GM19238 (cell line): ENCODE data around the gene WDCP.
"Not testable (repeated sequence)": the region's sequence is repeated elsewhere in the genome, so short reads cannot be mapped to it uniquely, and the experiment has no call there.

Experiments used
- DNase-seq: peaks from one replicate; pipeline ENCODE4 v3.0.0; 2011; ENCODE audit warnings: low spot score; ENCODE audit not compliant: insufficient read length

WDCP gene

DNA sequence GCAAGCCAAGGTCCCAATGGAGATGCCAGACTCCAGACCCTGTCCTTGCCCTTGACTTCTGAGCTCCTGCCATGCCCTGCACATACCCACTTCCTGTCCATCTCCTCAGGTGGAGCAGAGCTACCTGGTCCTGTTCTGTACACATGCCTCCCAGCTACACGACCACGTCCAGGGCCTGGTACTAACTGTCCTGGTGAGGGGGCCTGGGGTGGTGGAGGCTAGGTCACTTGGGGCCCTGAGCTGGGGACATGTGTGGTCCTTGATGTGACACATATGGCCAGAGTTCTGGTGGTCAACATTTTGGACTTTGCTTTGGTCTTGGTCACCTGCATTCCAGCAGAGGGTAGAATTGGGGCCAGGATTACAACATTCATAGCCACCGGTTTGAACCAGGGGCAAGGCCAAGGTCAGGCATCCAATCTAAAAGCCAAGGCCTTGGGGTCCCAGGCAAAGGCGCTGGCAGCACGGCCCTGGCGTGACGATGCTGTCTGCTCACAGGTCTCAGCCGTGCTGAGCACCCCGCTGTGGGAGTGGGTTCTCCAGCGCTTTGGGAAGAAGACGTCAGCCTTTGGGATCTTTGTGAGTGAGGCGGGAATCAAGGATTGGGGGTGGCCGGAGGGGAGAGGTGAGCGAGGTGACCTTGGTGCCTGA lies 24.7 kb downstream of the WDCP start:
- DNase-seq = no peak

DNA sequence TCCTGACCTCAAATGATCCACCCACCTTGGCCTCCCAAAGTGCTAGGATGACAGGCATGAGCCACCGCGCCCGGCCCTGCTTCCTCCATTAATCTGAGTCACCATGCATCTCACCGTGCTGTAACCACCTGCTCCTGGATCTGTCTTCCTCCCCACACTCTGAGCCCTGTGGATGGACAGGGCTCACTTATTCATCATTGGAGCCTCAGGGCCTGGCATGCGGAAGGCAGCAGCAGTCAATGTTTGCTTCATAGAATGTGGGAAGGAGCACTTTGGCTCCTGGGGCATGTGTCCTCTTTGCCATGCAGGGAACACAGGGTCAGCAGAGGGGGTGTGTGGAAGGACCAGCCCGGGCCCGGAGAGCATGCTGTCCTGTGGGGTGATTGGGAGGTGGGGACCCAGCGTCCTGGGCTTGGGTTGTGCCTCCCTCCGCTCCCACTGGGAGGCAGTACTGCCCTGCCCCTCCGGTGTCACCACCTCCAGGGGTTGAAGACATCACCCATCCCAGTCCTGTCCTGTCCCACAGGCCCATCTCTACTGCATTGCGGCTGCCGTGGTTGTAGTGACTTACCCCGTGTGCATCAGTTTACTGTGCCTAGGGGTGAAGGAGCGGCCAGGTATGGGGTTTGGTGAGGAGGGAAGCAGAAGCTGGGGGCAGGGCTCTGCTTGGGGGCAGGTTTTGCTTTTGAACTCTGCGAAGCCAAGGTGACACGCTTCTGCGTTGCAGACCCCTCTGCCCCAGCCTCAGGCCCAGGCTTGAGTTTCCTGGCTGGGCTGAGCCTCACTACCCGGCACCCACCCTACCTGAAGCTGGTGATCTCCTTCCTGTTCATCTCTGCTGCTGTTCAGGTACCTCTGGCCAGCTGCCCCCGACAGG lies 25.8 kb downstream of the WDCP start:
- no peak for DNase-seq

DNA sequence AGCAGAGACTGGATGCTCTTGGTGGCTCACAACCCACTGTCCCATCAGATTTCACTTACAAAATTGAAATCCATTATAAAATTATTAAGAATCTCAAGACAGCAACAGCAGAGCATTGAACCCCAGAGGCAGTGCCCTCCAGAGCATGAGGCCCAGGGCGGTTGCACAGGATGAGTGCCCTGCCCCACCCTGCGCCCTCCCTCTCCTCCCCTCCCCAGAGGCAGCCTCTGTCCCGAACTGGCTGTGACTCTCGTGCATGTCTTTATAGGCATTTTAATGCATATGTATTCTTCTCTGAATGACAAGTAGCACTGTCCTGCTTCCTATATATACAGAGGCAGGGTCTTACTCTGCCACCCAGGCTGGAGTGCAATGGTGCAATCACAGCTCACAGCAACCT lies 26.9 kb downstream of the WDCP start:
- no peak for DNase-seq

DNA sequence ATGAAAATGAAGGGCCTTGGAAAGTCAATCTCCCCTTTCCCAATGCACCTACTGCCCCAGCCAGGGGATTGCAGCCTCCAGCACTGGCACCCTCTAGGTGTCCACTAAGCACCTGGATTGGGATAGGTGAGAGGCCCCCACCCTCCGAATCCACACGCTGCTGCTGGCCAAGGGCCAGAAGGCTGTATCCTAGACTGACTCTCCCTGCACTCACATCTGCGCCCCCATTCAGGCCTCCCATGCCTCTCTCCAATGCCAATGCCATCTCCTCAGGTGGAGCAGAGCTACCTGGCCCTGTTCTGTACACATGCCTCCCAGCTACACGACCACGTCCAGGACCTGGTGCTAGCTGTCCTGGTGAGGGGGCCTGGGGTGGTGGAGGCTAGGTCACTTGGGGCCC lies 27.5 kb downstream of the WDCP start:
- no peak for DNase-seq

DNA sequence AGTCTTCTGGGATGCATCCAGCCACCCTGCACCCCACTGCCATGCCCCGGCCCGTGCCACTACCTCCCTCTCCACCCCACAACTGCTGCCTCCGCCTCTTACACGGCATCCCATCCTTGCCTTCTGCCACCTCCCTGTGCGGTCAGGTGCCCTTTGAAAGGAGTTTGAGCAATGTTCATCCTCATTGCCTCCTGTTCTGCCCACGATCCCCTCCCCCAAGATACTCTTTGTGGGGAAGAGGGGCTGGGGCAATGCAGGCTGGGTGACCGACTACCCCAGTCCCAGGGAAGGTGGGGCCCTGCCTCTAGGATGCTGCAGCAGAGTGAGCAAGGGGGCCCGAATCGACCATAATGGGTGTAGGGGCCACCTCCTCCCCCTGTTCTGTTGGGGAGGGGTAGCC lies 28.9 kb downstream of the WDCP start:
- no peak for DNase-seq

DNA sequence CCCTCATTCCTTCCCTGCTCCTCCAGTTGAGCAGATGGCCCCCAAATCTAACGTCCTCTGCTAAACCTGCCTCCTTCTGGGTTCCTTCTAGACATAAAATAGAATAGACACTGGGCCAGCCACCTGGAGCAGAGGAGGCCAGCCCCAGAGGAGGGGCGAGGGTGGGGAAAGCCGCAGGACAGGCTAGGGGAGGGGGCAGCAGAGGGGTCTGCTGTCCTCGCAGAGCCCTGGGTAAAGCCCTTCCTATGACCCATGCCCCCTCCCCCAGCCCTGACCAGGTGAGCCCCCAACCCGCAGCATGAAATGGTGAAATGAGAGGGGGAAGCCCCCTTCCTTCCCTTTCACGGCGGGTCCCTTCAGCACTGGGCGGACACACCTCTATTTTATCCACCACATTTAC lies 29.5 kb downstream of the WDCP start:
- no peak for DNase-seq

DNA sequence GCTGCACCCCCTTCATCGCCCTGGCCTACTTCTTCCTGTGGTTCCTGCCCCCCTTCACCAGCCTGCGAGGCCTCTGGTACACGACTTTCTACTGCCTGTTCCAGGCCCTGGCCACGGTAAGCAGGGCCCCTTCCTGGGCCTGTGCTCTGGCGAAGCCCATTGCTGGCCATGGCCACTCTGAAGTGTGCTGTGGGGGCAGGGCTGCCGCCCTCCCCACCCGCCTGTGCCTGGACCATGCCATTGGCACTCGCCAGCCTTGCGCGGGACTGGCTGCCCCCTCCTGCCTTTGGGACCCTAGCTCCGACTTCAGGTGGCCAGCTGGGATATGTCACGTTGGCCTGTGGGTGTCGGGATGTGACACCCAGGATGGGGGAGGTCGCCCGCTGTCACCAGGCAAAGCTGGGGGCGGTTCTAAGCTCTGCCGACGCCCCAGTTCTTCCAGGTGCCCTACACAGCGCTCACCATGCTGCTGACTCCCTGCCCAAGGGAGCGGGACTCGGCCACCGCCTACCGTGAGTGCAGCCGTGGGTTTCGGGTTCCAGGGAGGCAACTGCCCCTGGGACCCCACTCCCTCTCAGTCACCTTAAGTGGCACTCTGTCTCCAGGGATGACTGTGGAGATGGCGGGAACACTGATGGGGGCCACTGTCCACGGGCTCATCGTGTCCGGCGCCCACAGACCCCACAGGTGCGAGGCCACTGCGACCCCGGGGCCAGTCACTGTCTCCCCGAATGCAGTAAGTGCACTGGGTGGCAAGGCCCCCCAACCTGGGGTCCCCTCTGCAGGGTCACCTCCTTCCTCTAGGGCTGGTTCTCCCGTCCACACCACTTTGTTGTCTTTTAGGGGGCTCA lies 30.1 kb downstream of the WDCP start:
- DNase-seq = no peak

DNA sequence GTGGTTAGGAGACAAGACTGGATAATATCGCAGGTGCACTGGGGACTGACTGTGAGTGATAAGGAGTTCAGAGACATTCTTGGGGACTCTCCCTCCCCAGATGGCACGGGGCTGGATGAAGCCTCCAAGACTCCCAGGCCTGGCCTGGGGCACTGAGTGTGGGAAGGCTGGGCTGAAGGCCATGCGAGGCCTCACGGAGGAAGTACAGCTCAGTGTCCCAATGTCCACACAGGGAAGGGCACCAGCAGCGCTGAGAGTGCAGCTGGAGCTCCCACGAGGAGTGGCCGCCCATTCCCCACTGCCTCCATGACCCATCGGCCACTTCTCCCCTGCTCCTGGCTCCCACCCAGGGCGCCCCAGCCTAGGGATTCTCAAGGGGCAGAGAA lies 30.8 kb downstream of the WDCP start:
- no peak for DNase-seq

DNA sequence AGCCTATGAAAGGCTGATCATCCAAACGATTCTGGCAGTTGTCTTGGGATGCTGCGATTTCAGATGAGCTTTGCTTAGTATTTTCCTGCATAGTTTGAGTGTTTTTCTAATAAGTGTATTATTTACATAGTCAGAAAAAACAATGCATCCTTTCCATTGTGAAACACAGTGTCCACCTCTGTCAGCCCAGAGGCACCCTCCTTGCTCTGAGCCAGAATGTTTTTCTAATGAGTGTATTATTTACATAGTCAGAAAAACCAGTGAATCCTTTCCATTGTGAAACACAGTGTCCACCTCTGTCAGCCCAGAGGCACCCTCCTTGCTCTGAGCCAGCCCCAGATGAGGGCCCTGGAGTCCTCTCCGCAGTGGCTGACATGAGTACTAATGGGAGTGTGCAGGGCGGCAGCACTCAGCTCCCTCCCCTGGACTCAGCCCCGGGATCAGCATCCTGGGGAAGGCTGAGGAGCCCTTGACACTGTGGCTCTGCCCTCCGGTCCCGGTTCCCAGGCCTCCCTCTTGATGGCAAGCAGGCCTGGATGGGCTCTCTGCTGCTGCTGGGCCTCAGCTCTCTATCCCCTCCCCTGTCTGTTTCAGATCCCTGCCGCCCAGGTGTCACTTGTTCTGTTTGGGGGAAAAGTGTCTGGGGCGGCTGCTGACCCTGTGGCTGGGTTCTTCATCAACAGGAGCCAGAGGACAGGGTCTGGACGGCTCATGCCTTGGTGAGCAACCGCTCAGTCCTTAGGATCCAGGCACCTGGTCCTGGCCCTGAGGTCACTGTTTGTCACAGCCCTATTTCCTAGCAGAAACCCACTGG lies 31.4 kb downstream of the WDCP start:
- DNase-seq = no peak

DNA sequence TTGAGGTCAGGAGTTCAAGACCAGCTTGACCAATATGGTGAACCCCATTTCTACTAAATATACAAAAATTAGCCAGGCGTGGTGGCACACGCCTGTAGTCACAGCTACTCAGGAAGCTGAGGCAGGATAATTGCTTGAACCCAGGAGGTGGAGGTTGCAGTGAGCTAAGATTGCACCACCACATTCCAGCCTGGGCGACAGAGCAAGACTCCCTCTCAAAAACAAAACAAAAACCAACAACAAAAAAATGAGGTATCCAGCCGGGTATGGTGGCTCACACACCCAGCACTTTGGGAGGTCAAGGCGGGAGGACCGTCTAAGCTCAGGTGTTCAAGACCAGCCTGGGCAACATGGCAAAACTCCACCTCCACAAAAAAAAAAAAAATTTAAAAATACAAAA lies 32.3 kb downstream of the WDCP start:
- DNase-seq = not testable (repeated sequence)

DNA sequence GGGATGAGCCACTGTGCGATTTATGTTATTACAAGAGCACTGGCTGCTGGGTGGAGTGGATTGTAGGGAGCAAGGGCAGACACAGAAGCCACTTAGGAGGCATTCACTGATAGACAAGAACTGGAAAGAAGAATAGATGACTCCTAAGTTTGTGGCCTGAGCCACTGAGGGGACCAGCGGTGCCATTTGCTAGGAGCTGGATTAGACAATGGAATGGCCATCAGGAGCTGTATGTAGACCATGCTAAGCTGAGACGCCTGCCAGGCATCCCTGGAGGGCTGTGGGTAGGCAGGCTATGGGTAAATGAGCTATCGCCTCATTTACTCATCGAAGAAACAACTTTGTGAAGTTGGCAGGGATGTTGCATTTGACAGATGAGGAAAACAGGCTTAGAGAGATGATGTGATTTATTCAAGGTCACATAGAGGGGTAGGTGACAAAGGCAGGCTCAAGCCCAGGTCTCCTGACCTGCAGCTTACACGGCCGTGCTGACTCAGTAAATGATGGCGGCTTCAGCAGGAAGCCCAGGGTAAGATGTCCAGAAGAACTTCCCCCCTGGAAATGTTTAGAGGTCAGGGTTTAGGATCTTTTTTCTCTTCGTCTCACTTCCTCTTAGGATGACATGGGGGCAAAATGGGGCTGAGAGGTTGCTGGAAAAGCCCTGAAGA lies 34.5 kb downstream of the WDCP start:
- DNase-seq = no peak

DNA sequence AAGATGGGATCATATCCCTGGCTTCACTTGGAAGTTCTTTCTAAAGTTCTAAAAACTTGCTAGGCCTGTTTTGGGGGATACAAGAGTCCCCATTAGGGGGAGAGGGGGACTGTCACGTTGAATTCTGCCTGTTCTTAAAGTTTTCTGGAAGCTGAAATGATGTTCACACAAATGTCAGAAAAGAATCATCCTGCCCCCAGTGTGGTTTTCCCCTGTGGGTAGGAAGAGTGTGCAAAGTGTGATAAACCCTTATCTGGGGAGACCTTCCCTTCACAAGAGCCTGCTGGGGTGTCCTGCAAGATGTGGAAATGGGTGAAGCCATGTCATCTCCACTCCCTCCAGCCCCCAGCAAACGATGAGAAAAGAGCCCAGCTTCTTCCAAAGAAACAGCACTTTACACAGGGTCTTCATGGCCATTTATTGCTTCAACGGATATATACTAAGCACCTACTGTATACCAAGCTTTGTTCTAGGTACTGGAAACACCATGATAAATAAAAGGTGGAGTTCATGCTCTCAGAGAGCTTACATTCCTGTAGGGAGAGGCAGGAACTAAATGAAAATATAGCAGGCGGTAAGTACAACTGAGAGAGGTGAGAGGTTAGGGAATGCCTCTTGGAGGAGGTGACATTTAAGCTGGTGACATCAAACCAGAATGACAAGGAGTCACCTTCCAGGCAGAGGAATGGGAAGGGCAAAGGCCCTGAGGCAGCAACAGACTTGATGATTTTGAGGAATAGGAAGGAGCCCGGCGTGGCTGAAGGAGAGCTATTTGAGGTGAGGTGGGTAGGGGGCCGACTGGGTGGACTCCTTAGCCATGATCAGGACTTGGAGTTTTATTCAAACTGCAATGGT lies 35.7 kb downstream of the WDCP start:
- DNase-seq = no peak

DNA sequence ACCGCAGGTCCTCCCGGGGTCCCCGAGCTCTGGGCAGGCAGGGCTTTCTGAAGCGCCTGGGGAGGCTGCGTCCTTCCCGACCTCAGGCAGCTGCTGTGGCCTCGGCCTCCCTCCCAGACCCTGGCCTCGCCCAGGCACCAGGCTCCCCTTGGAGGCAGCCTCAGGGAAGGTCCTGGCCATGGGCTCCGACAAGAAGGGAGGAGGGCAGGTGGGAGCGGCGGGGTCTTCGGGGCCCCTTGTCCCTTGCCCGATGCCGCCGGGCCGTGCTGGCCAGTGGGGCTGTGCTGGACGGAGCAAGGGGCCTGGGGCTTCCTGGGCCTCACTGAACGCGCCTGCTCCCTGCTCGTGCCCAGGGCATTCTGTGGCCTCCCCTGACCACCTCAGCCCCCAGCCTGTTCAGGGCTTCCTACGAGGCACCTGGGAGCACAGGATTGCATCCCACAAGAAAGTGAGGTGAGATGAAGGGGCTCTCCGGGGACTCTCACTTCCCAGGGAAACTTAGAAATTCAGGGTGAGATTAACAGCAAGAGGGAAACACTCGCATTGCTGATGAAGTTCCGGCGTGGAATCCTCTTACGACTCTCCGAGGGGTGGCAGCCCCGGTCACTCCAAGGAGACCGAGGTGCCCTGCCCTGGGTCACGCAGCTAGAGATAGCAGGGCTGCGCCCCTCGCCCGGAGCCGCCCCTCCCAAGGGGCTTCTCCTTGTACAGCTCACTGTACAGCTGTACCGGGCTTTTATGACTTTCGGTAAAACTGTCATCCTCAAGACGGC lies 36.5 kb downstream of the WDCP start:
- no peak for DNase-seq

DNA sequence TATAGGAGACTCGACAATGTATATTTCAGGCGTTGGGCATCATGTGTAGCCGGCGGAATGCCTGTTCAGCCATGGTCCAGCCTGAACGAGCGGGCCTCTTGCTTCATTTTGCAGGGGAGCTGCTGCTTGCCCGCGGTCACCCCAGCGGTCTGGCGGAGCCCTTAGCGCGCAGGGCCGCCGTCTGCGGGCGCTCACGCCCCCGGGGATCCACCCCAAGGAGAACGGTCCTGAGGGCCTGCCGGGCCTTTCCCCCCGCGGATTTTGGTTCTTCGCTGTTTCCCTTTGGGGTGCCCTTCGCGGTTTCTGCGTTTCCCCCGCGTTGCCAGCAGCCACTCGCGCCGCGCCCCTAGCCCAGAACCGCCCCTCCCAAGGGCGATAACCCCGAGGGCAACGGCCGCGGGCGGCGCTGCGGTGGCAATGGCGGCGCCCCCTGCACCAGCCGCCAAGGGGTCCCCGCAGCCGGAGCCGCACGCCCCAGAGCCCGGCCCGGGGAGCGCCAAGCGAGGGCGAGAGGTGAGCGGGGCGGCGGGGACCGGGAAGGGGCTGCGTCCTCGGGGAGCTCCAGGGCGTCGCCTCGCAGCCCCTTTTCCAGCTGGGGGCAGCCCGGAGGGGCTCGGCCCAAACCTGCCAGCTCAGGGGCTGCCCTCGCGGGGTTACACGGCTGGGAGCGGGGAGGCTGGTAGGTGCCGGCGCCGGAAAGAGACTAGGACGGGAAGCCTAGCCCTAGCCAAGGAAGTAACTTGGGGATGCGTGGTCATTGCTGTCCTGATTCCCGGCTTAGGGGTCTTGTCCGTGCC lies 37.3 kb downstream of the WDCP start, which contains the start of gene MFSD2B:
TSS of gene MFSD2B (plus strand) at position 406 of the 797 bp plus-strand sequence. CDS start at position 418, 12 bp downstream.
- DNase-seq = no peak

DNA sequence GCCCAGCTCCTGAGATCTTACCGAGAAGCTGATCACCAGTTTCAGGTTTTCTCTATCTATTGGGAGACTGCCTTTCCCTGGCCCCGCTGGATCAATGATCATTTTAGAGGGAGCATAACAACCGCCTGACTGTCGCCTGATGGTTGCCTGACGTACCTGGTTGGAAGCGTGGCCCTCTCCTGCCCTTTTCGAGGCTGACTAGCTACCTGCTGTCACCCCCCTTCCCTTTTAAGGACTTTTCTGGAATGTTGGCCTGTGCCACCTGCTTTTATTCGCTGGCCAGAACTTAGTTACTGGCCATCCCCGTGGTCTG lies 37.9 kb downstream of the WDCP start:
- no peak for DNase-seq

DNA sequence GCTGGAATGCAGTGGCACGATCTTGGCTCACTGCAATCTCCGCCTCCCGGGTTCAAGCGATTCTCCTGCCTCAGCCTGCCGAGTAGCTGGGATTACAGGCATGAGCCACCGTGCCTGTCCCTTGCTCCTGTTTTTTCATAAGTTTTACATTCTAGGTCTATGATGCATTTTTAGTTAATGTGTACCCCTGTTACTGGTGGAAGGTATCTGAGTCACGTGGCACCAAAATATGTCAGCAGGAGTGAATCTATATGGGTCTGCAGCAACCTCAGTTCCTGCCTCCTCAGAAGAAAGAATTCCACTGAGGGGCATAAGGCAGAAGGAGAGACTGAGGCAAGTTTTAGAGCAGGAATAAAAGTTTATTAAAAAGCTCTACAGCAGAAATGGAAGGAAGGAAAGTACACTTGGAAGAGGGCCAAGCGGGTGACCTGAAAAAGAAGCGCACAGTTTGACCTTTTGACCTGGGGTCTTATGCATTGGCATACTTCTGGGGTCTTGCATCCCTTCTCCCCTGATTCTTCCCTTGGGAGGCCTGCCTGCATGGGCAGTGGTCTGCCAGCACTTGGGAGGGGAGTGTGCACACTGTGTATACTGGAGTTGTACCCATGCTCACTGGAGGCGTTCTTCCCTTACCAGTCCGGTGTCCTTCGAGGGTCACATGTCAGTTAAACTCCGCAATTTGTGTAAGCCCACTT lies 38.4 kb downstream of the WDCP start:
- DNase-seq = no peak

DNA sequence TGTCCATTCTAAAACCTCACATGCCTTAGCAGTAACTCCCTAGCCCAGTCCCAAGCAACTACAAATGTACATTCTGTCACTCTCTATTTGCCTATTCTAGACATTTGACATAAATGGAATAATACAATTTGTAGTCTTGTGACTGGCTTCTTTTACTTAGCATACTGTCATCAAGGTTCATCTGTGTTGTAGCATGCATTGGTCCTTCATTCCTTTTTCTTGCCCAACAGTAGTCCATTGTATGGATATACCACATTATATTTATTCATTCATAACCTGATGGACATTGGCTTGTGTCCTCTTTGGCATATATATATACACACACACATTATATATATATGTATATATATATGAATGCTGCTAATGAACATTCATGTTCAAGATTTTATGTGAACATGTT lies 39.5 kb downstream of the WDCP start:
- no peak for DNase-seq

DNA sequence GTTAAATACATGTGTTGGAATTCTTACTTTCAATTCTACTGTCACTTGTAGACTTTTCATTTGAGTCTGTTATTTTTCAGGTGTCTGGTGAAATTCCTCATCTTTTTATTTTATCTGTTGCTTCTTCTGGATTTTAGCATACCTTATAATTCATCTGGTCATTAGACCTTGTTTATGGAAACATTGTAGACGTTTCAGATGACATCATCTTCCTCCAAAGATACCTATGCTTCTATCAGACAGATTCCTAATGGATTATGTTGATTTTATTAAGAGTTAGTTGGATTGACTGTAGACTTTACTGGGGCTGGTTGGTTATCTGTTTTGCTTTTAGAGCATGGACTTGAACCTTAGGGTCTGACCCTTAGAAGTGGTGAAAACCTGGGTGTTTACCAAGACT lies 52.6 kb downstream of the WDCP start:
- DNase-seq = no peak
